ENCODE results near the gene SCGB1A1. TPM values are rescaled to one million over a fixed set of nuclear protein-coding genes. Genes with fewer than 3 reads are reported as not detected.

Gene SCGB1A1
- total RNA-seq, 1 donor from 2014 or later, result not detected

GRCh38 chr11:62394825-62395538, 23.9 kb upstream of the SCGB1A1 start:
- peak; percentile 74 for ATAC-seq
- intact Hi-C loops (cut with DNase I), result loop anchor here (5.0 to 10.0 kb wide), 3 partner anchors 147 to 470 kb away; no protein-coding TSS in a partner anchor
- peak; percentile 87 for DNase-seq (ENCODE audit: missing footprints)

GRCh38 chr11:62395885-62396551, 22.8 kb upstream of the SCGB1A1 start:
- intact Hi-C loops (cut with DNase I), result loop anchor here (5.0 to 10.0 kb wide), 3 partner anchors 146 to 469 kb away; no protein-coding TSS in a partner anchor
- ATAC-seq (no peak), DNase-seq (ENCODE audit: missing footprints) (no peak)

DNA sequence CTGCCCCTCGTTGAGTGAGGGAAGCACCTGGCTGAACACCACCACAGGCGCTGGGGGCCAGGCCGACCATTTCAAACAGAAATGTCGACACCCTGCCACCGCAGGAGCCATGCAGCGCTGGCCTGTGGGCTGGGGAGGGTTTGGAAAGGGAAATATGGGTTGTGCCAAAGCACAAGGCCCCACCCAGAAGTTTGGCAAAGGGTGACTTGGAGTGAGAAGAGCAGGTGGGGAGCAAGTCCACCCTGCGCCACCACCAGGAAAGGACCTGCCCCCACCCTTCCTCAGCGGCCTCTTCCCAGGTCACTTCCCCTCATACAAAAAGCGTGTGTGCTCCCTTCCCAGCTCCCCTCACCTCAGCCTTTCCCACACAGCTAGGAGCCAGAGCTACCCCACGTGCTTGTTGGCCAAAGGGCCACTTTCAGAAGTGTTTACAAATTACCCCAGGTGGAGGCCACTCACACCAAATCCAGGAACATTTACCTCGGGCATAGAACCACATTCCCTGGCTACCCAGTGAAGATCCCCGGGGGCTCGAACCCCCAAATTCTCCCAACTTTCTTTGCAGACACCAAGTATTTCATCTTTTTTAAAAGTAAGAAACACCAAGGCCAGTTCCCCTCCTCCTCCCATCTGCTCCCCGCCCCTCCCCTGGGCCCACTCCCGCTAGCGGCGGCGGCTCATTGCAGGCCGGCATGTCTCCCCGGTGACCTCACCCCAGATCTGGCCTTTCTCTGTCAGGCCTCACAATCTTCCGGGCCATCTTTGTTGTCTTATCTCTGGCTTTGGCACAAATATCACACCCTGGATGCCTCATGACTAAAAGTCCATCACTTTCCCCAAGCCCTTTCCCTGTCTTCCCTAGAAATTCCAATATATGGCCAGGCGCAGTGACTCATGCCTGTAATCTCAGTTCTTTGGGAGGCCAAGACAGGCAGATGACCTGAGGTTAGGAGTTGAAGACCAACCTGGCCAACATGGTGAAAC, 20.5 kb upstream of the SCGB1A1 start:
- DNase-seq (ENCODE audit: missing footprints) (peak; percentile 78), ATAC-seq (peak; percentile 29)
- intact Hi-C loops (cut with DNase I), result loop anchor here (2.0 to 10.0 kb wide), 4 partner anchors 144 to 466 kb away; no protein-coding TSS in a partner anchor

DNA sequence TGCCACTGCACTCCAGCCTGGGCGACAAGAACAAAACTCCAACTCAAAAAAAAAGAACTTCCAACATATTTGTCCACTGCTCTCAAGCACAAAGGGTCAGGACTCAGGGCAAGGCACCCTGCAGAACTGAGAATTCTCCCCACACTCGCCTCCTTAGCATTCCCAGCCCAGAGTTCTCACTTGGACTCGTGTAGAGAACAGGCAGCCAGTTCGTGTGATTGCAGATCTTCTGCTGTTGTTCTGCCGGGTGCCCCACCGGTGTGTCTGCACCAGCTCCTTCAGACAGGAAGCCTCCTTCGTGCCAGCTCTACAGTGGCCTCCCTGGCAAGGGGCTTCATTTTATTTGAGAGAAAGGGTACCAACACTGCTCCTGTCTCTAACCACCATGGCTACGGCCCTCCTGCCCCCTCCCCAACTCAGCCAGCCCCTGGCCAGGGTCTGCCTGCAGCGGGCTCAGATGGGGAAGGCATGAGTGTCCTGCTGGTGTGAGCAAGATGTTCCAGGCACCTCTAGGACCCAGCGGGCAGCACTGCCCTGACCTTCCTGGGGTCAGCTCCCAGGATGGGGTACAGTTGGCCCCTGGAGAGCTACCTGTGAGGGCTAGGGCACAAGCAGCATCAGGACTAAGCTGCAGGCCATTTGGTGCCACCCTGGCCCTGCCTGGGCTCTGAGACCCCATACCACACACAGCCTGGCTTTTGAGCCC, 19.5 kb upstream of the SCGB1A1 start:
- intact Hi-C loops (cut with DNase I), result loop anchor here (2.0 to 10.0 kb wide), 4 partner anchors 143 to 465 kb away; no protein-coding TSS in a partner anchor
- DNase-seq (ENCODE audit: missing footprints) (peak; percentile 66), ATAC-seq (no peak)

- intact Hi-C loops (cut with DNase I), result loop anchor here (2.0 to 10.0 kb wide), 5 partner anchors 142 to 465 kb away; partner anchors contain the start of gene UBXN1
- DNase-seq (ENCODE audit: missing footprints), result peak; percentile 62
- ATAC-seq, result peak; percentile 17
Observed at GRCh38 chr11:62399878-62400266, 19.0 kb upstream of the SCGB1A1 start.

DNA sequence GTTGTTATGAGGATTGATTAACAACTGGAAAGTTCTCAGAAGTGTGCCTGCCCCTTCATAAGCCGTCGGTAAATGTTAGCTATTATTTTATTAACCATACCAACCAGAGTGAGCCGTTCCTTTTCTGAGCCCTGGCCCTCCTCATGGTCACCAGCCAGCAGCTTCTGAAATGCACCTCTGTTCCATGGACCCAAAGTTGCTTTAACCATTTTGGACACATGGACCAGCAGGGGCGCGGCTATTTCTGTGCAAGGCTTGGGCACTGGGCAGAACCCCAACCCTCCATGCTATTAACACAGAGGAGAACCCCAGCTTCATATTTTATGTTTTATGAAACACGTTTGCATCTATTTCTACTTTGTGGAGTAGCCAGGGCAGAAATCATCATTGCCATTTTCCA, 18.6 kb upstream of the SCGB1A1 start:
- ATAC-seq, result no peak
- no peak for DNase-seq (ENCODE audit: missing footprints)
- intact Hi-C loops (cut with DNase I), result loop anchor here (5.0 kb wide), 1 partner anchor 277 kb away; the partner anchor contains the start of gene UBXN1

GRCh38 chr11:62400760-62401159, 18.1 kb upstream of the SCGB1A1 start:
- DNase-seq (ENCODE audit: missing footprints), result peak; percentile 90
- intact Hi-C loops (cut with DNase I), result loop anchor here (5.0 kb wide), 1 partner anchor 277 kb away; the partner anchor contains the start of gene UBXN1
- ATAC-seq, result peak; percentile 86

- no peak for DNase-seq (ENCODE audit: missing footprints)
- intact Hi-C loops (cut with DNase I), result loop anchor here (5.0 kb wide), 1 partner anchor 276 kb away; the partner anchor contains the start of gene UBXN1
- no peak for ATAC-seq
Observed at GRCh38 chr11:62401356-62401755, 17.5 kb upstream of the SCGB1A1 start.

GRCh38 chr11:62401811-62402210, 17.0 kb upstream of the SCGB1A1 start:
- intact Hi-C loops (cut with DNase I), result loop anchor here (5.0 kb wide), 1 partner anchor 275 kb away; the partner anchor contains the start of gene UBXN1
- no peak for ATAC-seq
- no peak for DNase-seq (ENCODE audit: missing footprints)

DNA sequence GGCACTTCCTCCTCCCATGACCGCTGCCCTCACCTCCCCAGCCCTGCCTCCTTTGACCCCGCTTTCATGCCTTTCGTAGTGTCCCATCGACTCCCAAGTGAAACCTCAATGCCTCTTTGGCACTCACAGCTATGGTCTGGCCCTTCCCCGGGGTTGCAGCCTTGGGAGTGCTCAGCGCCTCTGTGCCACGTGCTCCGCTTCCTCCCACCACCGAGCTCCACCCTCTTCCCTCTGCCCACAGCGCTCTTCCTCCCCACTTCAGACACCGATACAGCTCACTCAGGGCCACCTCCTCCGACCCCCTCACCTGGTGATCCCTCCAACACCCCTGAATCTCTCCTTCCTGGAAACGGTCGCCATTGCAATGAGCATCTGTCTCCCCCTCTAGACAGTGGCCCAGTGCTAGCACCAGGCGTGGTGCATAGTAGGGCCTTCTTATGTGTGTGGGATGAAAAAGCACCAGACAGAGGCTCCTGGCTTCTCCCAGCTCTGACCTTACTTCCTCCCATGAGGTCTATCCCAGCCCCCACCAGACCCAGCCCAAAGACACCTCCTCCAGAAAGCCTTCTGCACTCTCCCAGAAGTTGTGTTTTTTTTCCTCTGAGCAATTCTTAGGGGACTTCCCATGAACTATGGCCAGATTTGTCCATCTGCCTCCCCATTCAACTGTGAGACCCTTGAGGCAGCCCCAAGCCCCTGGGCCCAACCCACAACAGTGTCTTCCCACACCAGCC, 16.4 kb upstream of the SCGB1A1 start:
- ATAC-seq (peak; percentile 62), DNase-seq (ENCODE audit: missing footprints) (peak; percentile 80)
- intact Hi-C loops (cut with DNase I), result loop anchor here (5.0 kb wide), 1 partner anchor 275 kb away; the partner anchor contains the start of gene UBXN1

DNA sequence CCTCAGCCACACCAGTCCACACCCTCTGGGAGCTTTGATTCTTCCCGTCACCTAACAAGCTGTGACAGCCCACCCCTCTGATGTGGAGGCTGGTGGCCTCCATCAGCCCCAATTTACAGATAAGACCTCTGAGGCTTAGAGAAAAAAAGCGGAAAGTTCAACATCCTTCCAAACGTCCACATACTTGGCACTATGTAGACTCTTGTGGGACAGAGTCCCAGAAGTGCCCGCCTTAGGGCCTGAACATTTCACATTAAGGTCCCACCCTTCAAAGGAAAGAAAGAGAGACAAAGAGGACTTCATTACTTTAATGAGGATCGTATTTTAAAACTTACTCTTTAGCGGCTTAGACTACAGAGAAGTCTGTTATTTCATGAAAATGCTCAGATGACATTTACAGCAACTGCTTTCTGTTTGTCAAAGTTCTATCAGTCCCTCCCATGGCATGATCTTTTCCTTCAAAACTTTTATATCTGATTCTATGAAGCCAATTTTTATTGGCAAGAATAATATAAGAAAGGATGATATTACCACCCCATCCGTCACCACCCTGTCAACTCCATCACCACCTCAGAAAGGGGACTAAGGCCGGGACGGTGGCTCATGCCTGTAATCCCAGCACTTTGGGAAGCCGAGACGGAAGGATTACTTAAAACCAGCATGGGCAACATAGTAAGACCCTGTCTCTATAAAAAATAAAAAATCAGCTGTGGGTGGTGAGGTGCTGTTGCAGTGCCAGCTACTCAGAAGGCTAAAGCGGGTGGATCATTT, 15.7 kb upstream of the SCGB1A1 start:
- intact Hi-C loops (cut with DNase I), result loop anchor here (5.0 kb wide), 1 partner anchor 274 kb away; the partner anchor contains the start of gene UBXN1
- no peak for DNase-seq (ENCODE audit: missing footprints)
- ATAC-seq, result no peak

- intact Hi-C loops (cut with DNase I), result loop anchor here (5.0 kb wide), 1 partner anchor 273 kb away; the partner anchor contains the start of gene UBXN1
- ATAC-seq (no peak), DNase-seq (ENCODE audit: missing footprints) (no peak)
Observed at GRCh38 chr11:62404435-62404834, 14.4 kb upstream of the SCGB1A1 start.

DNA sequence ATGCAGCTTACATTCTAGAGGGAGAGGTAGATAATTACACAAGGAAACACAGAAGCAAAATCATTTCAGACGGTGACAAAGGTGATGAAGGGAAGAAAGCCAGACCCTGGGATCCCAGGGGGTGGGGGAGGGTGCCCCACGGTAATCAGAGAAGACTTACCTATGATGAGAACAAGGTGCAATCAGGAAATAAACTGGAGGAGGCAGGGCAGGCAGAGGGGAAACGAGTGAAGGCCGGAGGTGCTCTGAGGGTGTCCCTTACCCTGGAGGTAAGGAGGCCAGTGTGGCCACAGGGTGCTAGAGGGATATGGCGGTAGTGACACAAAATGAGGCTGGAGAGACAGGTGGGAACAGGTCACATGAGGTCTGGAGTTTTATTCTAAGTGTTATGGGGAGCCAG, 13.9 kb upstream of the SCGB1A1 start:
- DNase-seq (ENCODE audit: missing footprints) (no peak), ATAC-seq (no peak)
- intact Hi-C loops (cut with DNase I), result loop anchor here (5.0 kb wide), 1 partner anchor 272 kb away; the partner anchor contains the start of gene UBXN1

DNA sequence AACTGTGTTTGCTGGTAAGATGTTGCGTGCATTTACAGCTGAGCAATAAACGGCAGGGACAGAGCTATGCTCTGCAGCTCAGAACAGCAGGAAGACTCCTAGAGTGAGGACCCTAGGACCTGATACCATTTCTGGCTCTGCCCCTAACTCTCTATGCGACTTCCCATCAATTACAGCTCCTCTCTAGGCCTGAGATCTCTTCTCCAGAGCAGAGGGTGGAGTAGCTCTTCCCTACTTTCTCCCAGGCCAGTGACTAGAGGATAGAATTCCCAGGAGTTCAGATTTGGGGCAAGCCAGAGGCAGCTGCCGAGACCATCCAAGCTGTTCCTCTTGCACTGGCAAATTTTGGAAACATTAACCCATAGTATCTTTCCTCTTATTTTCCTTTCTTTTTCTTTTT, 12.8 kb upstream of the SCGB1A1 start:
- DNase-seq (ENCODE audit: missing footprints) (no peak), ATAC-seq (no peak)
- intact Hi-C loops (cut with DNase I), result no loop called here

GRCh38 chr11:62409831-62410230, 9.0 kb upstream of the SCGB1A1 start:
- no peak for ATAC-seq
- intact Hi-C loops (cut with DNase I), result no loop called here

DNA sequence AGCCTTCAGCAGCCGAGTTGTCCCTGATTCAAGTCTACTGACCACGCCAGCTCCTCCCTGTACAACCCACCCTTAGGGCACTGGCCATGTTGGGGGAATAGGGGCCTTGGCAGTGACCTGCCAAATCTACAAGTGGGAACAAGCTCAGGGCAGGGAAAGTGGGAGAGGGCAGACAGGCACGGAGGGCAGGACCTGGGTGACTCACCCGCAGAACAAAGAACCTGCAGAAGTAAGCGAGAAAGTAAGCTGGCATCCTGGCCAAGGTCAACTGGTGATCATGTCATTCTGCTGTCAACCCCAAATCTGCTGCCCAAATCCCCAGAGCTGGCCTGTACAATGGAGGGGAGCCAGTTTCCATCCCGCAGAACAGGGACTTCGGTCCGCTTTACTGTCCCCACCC, 7.9 kb upstream of the SCGB1A1 start:
- intact Hi-C loops (cut with DNase I), result no loop called here
- no peak for DNase-seq (ENCODE audit: missing footprints)
- ATAC-seq, result no peak

More at GRCh38 chr11:62409831-62410230, 9.0 kb upstream of the SCGB1A1 start:
- DNase-seq (ENCODE audit: missing footprints), result no peak

Data from Right ventricle myocardium inferior (tissue), 1 donor.